NCI-H2171 treated with DMSO at 0.1 percent for 48 hours (cell line): ENCODE results near the gene CDKAL1.
A peak's percentile ranks its signal among the peaks of the same experiment; 100 is the strongest.
"Not testable (repeated sequence)": the region's sequence is repeated elsewhere in the genome, so short reads cannot be mapped to it uniquely, and the experiment has no call there.

Source experiments
- DNase-seq: peaks from one replicate; lab custom pipeline; 2025; lab: John Stamatoyannopoulos, UW

Gene CDKAL1

GRCh38 chr6:20534295-20535262 lies at the start of gene CDKAL1:
Gene CDKAL1 (plus strand): TSS chr6:20534457. CDS start chr6:20546351, 11,894 bp downstream.
- DNase-seq, result peak; percentile 96

GRCh38 chr6:20486641-20487040 lies 47.6 kb upstream of the CDKAL1 start:
- no peak for DNase-seq

GRCh38 chr6:20487669-20488375 lies 46.4 kb upstream of the CDKAL1 start:
- no peak for DNase-seq

GRCh38 chr6:20490591-20490990 lies 43.7 kb upstream of the CDKAL1 start:
- DNase-seq, result no peak

- no peak for DNase-seq
Measured at GRCh38 chr6:20492099-20492498, 42.2 kb upstream of the CDKAL1 start.

GRCh38 chr6:20497216-20498040 lies 36.8 kb upstream of the CDKAL1 start:
- peak; percentile 20 for DNase-seq

GRCh38 chr6:20498041-20498385 lies 36.2 kb upstream of the CDKAL1 start:
- no peak for DNase-seq

- no peak for DNase-seq
Measured at GRCh38 chr6:20509212-20509611, 25.0 kb upstream of the CDKAL1 start.

- DNase-seq, result no peak
Measured at GRCh38 chr6:20511852-20512251, 22.4 kb upstream of the CDKAL1 start.

GRCh38 chr6:20525208-20525607 lies 9.0 kb upstream of the CDKAL1 start:
- DNase-seq, result not testable (repeated sequence)

- peak; percentile 58 for DNase-seq
Measured at GRCh38 chr6:20529086-20529448, 5.2 kb upstream of the CDKAL1 start.

- no peak for DNase-seq
Measured at GRCh38 chr6:20532881-20533280, 1.4 kb upstream of the CDKAL1 start.

GRCh38 chr6:20533746-20534294 lies 437 bp upstream of the CDKAL1 start:
- DNase-seq, result no peak

- DNase-seq, result no peak
Measured at GRCh38 chr6:20538131-20538662, 3.9 kb downstream of the CDKAL1 start.

- no peak for DNase-seq
Measured at GRCh38 chr6:20538907-20539306, 4.7 kb downstream of the CDKAL1 start.

- no peak for DNase-seq
Measured at GRCh38 chr6:20539387-20539786, 5.1 kb downstream of the CDKAL1 start.

GRCh38 chr6:20540683-20541082 lies 6.4 kb downstream of the CDKAL1 start:
- peak; percentile 41 for DNase-seq

GRCh38 chr6:20541382-20541781 lies 7.1 kb downstream of the CDKAL1 start:
- DNase-seq, result no peak

GRCh38 chr6:20542927-20543602 lies 8.8 kb downstream of the CDKAL1 start:
- peak; percentile 27 for DNase-seq

GRCh38 chr6:20548264-20548663 lies 14.0 kb downstream of the CDKAL1 start:
- no peak for DNase-seq

- DNase-seq, result not testable (repeated sequence)
Measured at GRCh38 chr6:20549398-20549797, 15.1 kb downstream of the CDKAL1 start.
